ENCODE data around the gene CELF2.

- TF ChIP-seq CTCF (IDR thresholded peaks at IDR 0.05) (no peak), EZH2 (IDR thresholded peaks at IDR 0.05) (no peak)
These were observed 308.6 kb downstream of the CELF2 start for GRCh38 chr10:11326241-11326640.
